ENCODE measurements around the gene SYPL2.

DNA sequence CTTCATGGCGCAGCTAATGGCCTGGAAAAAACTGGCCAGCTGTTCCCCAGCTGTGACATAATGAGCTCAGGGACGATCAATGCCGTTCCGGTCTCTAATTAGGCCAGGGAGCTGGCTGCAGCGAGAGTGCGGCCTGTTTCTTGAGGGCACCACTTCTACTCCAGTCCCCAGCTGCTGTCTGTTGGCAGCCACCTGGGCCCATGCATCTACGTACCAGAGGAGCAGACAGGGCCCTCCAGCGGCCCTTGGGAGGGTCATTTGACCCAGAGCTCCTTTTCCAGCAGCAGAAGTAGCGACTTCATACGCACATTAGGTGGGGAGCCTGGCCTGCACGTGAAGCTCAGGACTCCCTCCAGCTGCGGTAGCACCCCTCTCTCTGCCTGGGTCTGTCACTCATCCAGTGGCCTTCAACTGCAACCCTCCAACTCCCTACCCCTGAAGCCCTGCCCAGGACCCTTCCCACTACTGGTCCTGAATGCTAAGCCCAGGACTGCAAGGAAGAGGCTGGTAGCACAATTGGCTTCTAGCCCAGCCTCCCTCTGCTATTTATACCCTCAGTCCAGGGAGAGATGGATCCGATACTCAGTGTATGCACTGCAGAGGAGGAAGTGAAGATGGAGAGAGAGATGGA, 64.2 kb downstream of the SYPL2 start:
- TF ChIP-seq, protein P1, sequence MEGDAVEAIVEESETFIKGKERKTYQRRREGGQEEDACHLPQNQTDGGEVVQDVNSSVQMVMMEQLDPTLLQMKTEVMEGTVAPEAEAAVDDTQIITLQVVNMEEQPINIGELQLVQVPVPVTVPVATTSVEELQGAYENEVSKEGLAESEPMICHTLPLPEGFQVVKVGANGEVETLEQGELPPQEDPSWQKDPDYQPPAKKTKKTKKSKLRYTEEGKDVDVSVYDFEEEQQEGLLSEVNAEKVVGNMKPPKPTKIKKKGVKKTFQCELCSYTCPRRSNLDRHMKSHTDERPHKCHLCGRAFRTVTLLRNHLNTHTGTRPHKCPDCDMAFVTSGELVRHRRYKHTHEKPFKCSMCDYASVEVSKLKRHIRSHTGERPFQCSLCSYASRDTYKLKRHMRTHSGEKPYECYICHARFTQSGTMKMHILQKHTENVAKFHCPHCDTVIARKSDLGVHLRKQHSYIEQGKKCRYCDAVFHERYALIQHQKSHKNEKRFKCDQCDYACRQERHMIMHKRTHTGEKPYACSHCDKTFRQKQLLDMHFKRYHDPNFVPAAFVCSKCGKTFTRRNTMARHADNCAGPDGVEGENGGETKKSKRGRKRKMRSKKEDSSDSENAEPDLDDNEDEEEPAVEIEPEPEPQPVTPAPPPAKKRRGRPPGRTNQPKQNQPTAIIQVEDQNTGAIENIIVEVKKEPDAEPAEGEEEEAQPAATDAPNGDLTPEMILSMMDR (IDR thresholded peaks at IDR 0.05), result no peak
- TF ChIP-seq POLR2A (IDR thresholded peaks at IDR 0.05), result no peak

Measured in uterus (tissue), 2 donors.